Kidney (tissue), 14 donors: Measurements from ENCODE around the gene NECAB2. TPM values are rescaled to one million over a fixed set of nuclear protein-coding genes. Genes with fewer than 3 reads are reported as not detected.

Experiments
- DNase-seq, 5 donors: peaks; one replicate each; pipeline ENCODE4 v3.0.0-alpha.2; 2013 to 2020
- FAIRE-seq: peaks from 2 replicates; lab custom pipeline; 2012; peaks lifted over from hg19 to GRCh38; lab: Jason Lieb, UNC
- H3K27ac ChIP-seq, 2 donors: one replicate each; pipeline ENCODE4 v1.7.0; 2013; ENCODE audit warnings: low read depth in 2 of 2, low read length in 2 of 2, inconsistent platforms in 1 of 2
- H3K27me3 ChIP-seq: one replicate; pipeline ENCODE4 v1.7.1; 2013; ENCODE audit warnings: low read length, inconsistent platforms; ENCODE audit not compliant: control insufficient read depth, insufficient read depth
- H3K36me3 ChIP-seq, 3 donors: one replicate each; pipeline versions ENCODE4 v1.7.0 to v1.7.1; 2013; ENCODE audit warnings: low read length in 3 of 3, control low read depth in 1 of 3, inconsistent platforms in 1 of 3; ENCODE audit not compliant: insufficient read depth in 3 of 3, control insufficient read depth in 2 of 3
- H3K4me1 ChIP-seq, 3 donors: one replicate each; pipeline versions ENCODE4 v1.7.0 to v1.7.1; 2013; ENCODE audit warnings: low read length in 3 of 3, inconsistent platforms in 1 of 3, low read depth in 1 of 3; ENCODE audit not compliant: control insufficient read depth in 2 of 3, insufficient read depth in 2 of 3
- H3K4me3 ChIP-seq, 3 donors: one replicate each; pipeline versions ENCODE4 v1.7.0 to v1.8.1; 2013; ENCODE audit warnings: low read length in 3 of 3, control low read depth in 1 of 3, inconsistent platforms in 1 of 3
- H3K9ac ChIP-seq, 3 donors: one replicate each; pipeline versions ENCODE4 v1.7.0 to v1.7.1; 2013; ENCODE audit warnings: low read length in 3 of 3, control low read depth in 1 of 3, inconsistent platforms in 1 of 3
- H3K9me3 ChIP-seq, 3 donors: one replicate each; pipeline versions ENCODE4 v1.7.0 to v1.7.1; 2013; ENCODE audit warnings: low read length in 3 of 3, control low read depth in 1 of 3, inconsistent platforms in 1 of 3; ENCODE audit not compliant: control insufficient read depth in 2 of 3, insufficient read depth in 1 of 3
- intact Hi-C: fragments of 100-400 bp; cut with DNase I; formaldehyde crosslinking; loops from one replicate; pipeline ENCODE4 v1.11.1; 2022
- polyA plus RNA-seq: library from polyadenylated mRNA; stranded (reverse); fragments of 350-450 nt; fragmentation: Illumina TruSeq; extraction: RNeasy Lipid Tissue Mini Kit (QIAGEN cat#74804); gene quantifications from one replicate; pipeline ENCODE4 v1.2.3, GENCODE V29; 2014; ENCODE audit warnings: low read depth, low replicate concordance; ENCODE audit not compliant: insufficient read depth
- total RNA-seq: library from RNA; stranded (reverse); fragmentation: NEBNext Ultra II Directional; extraction: Animal tissue kit (Norgen Biotek cat#: 25700); gene quantifications from one replicate; pipeline ENCODE4 v1.2.1, GENCODE V29; 2021
- TF ChIP-seq, protein P1 (sequence below): IDR thresholded peaks from 3 replicates; pipeline ENCODE4 v1.5.1; 2012; ENCODE audit warnings: mild to moderate bottlenecking, moderate library complexity, borderline replicate concordance; ENCODE audit not compliant: insufficient read depth; ENCODE audit errors: extremely low read depth
- donor health status: control.
- donor health status: control.
- donor health status: control.
- donor health status: control.
- donor health status: control.
- donor health status: DM: yes; HTN: yes; CAD: no.
- donor health status: Normal renal cell carcinoma (clear cell type).

The NECAB2 gene
- total and polyA plus RNA-seq, 2 donors from 2014 or later, result 0.82 to 47.0 TPM

DNA sequence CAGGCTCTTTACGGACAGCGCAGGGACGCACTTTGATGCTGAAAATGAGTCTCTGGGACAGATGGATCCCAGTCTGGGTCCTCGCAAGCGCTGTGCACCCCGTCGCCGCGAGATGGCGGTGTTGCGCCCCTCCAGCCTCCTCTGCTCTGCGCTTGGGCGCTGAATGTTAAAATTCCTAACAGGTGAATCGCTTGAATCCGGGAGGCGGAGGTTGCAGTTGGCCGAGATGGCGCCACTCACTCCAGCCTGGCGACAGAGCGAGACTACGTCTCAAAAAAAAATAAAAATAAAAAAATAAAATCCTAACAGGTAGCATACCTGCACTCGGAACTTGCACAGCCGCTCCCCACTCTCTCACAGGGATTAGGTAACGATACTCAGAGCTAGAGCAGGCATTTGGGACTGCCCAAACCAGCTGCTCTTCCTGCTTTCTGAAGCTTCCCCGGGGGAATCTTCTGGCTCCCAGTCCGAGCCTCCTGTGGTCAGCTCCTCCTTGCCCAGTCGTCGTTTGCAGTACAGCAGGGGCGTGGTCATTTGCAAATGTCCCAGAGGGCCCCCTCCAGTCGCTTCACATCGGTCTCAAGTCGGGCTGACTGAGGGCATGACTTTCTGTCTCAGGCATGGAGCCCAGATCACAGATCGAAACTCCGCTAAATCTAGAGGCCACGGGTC is 41.2 kb upstream of the NECAB2 start:
- Histone ChIP-seq H3K27me3 (no peaks in the 10 kb centered on the region), H3K36me3 (peaks cover 0 to 3% (median 0%) of the 10 kb centered on the region in 3 donors), H3K9ac (peak overlapping the region in 1 of 3 donors; percentile 3), H3K9me3 (no peaks in the 10 kb centered on the region), H3K4me1 (peaks cover 0 to 2% (median 0%) of the 10 kb centered on the region in 3 donors), H3K27ac (no peak overlapping the region), H3K4me3 (no peak overlapping the region)
- intact Hi-C loops, result no loop called here
- DNase-seq (peak; percentile 82 to 89 (median 86)), FAIRE-seq (peak; percentile 75)
- TF ChIP-seq, protein P1, sequence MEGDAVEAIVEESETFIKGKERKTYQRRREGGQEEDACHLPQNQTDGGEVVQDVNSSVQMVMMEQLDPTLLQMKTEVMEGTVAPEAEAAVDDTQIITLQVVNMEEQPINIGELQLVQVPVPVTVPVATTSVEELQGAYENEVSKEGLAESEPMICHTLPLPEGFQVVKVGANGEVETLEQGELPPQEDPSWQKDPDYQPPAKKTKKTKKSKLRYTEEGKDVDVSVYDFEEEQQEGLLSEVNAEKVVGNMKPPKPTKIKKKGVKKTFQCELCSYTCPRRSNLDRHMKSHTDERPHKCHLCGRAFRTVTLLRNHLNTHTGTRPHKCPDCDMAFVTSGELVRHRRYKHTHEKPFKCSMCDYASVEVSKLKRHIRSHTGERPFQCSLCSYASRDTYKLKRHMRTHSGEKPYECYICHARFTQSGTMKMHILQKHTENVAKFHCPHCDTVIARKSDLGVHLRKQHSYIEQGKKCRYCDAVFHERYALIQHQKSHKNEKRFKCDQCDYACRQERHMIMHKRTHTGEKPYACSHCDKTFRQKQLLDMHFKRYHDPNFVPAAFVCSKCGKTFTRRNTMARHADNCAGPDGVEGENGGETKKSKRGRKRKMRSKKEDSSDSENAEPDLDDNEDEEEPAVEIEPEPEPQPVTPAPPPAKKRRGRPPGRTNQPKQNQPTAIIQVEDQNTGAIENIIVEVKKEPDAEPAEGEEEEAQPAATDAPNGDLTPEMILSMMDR, result peak; percentile 86

DNA sequence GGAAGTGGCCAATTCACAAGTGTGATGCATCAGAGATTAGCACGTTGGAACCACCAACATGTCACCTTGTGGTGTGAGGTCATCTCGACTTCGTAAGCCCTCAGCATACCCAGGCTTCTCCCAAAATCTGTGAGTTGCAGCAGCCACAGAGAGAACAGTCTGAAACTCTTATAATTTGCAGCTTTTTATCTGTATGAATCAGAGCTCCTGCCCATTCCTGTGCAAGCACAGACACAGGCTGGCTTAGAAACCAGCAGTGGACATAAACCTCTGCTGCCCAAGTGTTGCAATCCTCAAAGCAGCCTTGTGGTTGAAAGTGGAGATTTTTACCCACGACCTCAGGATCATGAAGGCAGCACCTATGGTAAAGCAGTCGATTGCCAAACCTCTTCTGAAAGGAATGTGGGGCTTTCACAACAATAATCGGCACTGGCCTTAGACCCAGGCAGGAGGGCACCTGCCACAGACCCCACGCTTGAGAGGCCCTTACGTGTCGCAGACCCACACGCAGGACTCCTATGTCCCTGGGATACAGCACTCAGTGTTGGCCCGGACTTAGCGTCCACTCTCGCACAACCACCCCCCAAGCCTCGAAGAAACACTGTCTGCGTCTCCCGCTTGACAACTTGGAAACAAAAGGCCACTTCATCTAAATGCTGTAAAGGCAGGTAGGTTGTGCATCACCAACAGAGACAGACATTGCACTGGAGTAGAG is 39.5 kb upstream of the NECAB2 start:
- DNase-seq (no peak), FAIRE-seq (no peak)
- Histone ChIP-seq H3K27ac (no peak overlapping the region), H3K4me3 (no peak overlapping the region), H3K9ac (no peak overlapping the region), H3K27me3 (no peaks in the 10 kb centered on the region), H3K4me1 (peaks cover 0 to 2% (median 0%) of the 10 kb centered on the region in 3 donors), H3K36me3 (peaks cover 0 to 3% (median 0%) of the 10 kb centered on the region in 3 donors), H3K9me3 (no peaks in the 10 kb centered on the region)
- TF ChIP-seq, protein P1, result no peak
- intact Hi-C loops, result no loop called here

DNA sequence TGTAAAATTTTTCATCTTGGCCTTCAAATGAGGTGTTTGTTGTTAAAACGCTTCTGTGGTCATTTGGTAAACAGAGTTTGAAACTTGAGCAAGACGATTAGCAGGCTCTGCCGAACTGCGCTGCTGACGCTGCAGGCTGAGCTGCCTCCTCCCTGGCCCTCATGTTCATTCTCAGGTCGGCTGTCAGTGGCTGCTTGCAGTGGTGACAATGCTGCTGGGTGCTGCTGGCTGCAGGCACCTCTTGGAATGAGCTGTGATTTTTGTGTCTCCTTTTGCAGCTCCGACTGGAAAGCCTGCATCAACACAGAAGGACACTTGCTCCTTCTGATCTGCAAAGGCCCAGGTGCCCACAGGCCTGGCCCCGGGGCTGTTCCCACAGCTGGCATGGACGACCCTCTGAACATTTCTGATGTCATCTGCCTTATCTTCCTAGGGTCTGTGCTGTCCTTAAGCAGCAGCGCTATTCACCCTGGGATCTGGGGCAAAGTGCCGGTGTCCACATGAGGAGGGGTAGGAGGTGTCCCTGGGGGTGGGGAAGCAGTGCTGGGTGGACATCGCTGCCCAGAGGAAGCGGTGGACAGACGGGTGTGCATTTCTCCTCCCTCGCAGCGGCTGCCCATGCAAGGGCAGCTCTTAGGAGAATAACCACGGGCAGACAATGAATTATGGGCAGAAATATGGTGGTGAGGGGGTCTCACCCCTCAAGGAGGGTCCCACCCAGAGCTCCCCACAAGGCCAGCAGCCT is 38.1 kb upstream of the NECAB2 start:
- peaks cover 0 to 3% (median 0%) of the 10 kb centered on the region in 3 donors for H3K36me3 ChIP-seq
- TF ChIP-seq, protein P1, result no peak
- FAIRE-seq (no peak), DNase-seq (no peak)
- intact Hi-C loops, result no loop called here
- H3K9ac ChIP-seq, result no peak overlapping the region
- no peaks in the 10 kb centered on the region for H3K27me3 ChIP-seq
- H3K4me3 ChIP-seq, result no peak overlapping the region
- no peaks in the 10 kb centered on the region for H3K9me3 ChIP-seq
- H3K27ac ChIP-seq, result no peak overlapping the region
- peaks cover 0 to 2% (median 0%) of the 10 kb centered on the region in 3 donors for H3K4me1 ChIP-seq
